SH-SY5Y (cell line): Measurements from ENCODE around the gene MYBPH.

Source experiments
- GATA2 ChIP-seq: IDR thresholded peaks from 2 replicates; pipeline ENCODE4 v1.6.1; 2011; ENCODE audit warnings: mild to moderate bottlenecking, low read depth, low read length
- GATA3 ChIP-seq: IDR thresholded peaks from 2 replicates; pipeline ENCODE4 v1.6.1; 2011; ENCODE audit warnings: low read depth, mild to moderate bottlenecking, low read length, moderate library complexity

DNA sequence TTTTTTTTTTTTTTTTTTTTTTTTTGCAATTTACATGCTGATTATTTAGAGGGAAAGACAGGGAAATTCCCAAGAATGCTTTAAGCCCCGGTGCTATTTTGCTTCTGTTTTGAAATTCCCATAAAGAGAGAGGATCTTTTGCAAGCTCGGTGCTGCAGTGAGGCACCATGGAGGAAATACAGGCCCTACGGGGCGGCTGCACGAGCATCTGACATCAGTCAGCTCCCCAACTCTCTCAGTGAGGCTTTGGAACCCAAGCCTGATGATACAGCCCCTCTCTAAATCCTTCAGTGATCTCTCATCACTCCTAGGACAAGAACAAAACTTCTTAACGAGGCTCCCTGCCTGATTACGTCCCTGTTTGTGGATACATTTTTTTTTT, 11.7 kb upstream of the MYBPH start:
- TF ChIP-seq GATA2: no peak
- TF ChIP-seq GATA3: no peak
